Naive thymus-derived CD4-positive, alpha-beta T cell (primary cell): ENCODE data around the gene THAP12. TPM values are rescaled to one million over a fixed set of nuclear protein-coding genes. Genes with fewer than 3 reads are reported as not detected.
"Not testable (repeated sequence)": the region's sequence is repeated elsewhere in the genome, so short reads cannot be mapped to it uniquely, and the experiment has no call there.

Experiments
- ATAC-seq: fragments of 150-1000 bp; cut with Tn5 transposase; 2 replicates; pipeline ENCODE4 v1.10.0; 2021; ENCODE audit warnings: mild to moderate bottlenecking, moderate library complexity
- CTCF ChIA-PET: fragments of 350-600 bp; sonication (Branson Sonifier 250); formaldehyde crosslinking; loops from one replicate; lab custom pipeline; 2021; ENCODE audit warnings: antibody characterized with exemption; lab: Charles Lee
- POLR2A ChIA-PET: fragments of 350-600 bp; sonication (Branson Sonifier 250); formaldehyde crosslinking; loops from one replicate; lab custom pipeline; 2021; ENCODE audit warnings: antibody characterized with exemption, inconsistent platforms; lab: Charles Lee
- DNase-seq, 9 donors: peaks; one replicate each; pipeline versions ENCODE4 v3.0.0 to v3.0.0-alpha.2; 2020 to 2022; ENCODE audit warnings: mixed read lengths in 1 of 9
- H3K27ac ChIP-seq: one replicate; pipeline ENCODE4 v1.7.0; 2013; ENCODE audit warnings: mild to moderate bottlenecking, low read depth, low read length, moderate library complexity
- H3K27me3 ChIP-seq, 2 donors: one replicate each; pipeline ENCODE4 v1.7.0; 2013; ENCODE audit warnings: low read length in 2 of 2, mild to moderate bottlenecking in 2 of 2, moderate library complexity in 2 of 2; ENCODE audit not compliant: control insufficient read depth in 2 of 2, insufficient read depth in 2 of 2
- H3K36me3 ChIP-seq, 3 experiments: 1 replicate in 2 of 3; 2 replicates in 1 of 3; pipeline ENCODE4 v1.7.0; 2013; ENCODE audit warnings: low read length in 3 of 3, mild to moderate bottlenecking in 3 of 3, moderate library complexity in 1 of 3; ENCODE audit not compliant: insufficient read depth in 3 of 3, control insufficient read depth in 2 of 3
- H3K4me1 ChIP-seq, 2 donors: one replicate each; pipeline ENCODE4 v1.7.0; 2013; ENCODE audit warnings: low read length in 2 of 2, mild to moderate bottlenecking in 2 of 2, moderate library complexity in 1 of 2; ENCODE audit not compliant: control insufficient read depth in 2 of 2, insufficient read depth in 2 of 2
- H3K4me3 ChIP-seq: 2 replicates; pipeline ENCODE4 v1.7.0; 2013; ENCODE audit warnings: mild to moderate bottlenecking, low read length
- H3K9me3 ChIP-seq, 3 experiments: 1 replicate in 2 of 3; 2 replicates in 1 of 3; pipeline ENCODE4 v1.7.0; 2013; ENCODE audit warnings: low read length in 3 of 3; ENCODE audit not compliant: control insufficient read depth in 2 of 3
- H3K27ac Mint-ChIP-seq, 9 donors: one replicate each; pipeline ENCODE4 v1.8.0; 2020 to 2022; ENCODE audit warnings: mixed read lengths in 9 of 9, mild to moderate bottlenecking in 8 of 9, moderate library complexity in 5 of 9, inconsistent platforms in 2 of 9
- H3K27me3 Mint-ChIP-seq, 5 donors: one replicate each; pipeline ENCODE4 v1.8.0; 2021 to 2022; ENCODE audit warnings: mixed read lengths in 5 of 5, mild to moderate bottlenecking in 1 of 5
- H3K36me3 Mint-ChIP-seq, 5 donors: one replicate each; pipeline ENCODE4 v1.8.0; 2020 to 2022; ENCODE audit warnings: mixed read lengths in 5 of 5, mild to moderate bottlenecking in 3 of 5, inconsistent platforms in 1 of 5
- H3K4me1 Mint-ChIP-seq, 7 donors: one replicate each; pipeline ENCODE4 v1.8.0; 2020 to 2022; ENCODE audit warnings: mixed read lengths in 7 of 7, mild to moderate bottlenecking in 3 of 7, inconsistent platforms in 1 of 7
- H3K4me3 Mint-ChIP-seq, 10 donors: one replicate each; pipeline ENCODE4 v1.8.0; 2020 to 2022; ENCODE audit warnings: mild to moderate bottlenecking in 10 of 10, mixed read lengths in 10 of 10, moderate library complexity in 6 of 10, inconsistent platforms in 2 of 10
- H3K9me3 Mint-ChIP-seq, 11 donors: one replicate each; pipeline ENCODE4 v1.8.0; 2020 to 2022; ENCODE audit warnings: mixed read lengths in 11 of 11, mild to moderate bottlenecking in 4 of 11, inconsistent platforms in 1 of 11, moderate library complexity in 1 of 11
- intact Hi-C, 2 donors: fragments of 100-400 bp; cut with micrococcal nuclease; formaldehyde crosslinking; loops; one replicate each; pipeline ENCODE4 v1.15.1; 2023
- polyA plus RNA-seq, 2 donors: library from polyadenylated mRNA; unstranded; fragments of 300-500 nt; fragmentation: Illumina TruSeq; gene quantifications; one replicate each; pipeline ENCODE4 v1.2.3, GENCODE V29; 2021
- total RNA-seq, 6 experiments: library from RNA in 5 of 6; stranded (reverse) in 5 of 6; gene quantifications; 1 replicate in 5 of 6; 2 replicates in 1 of 6; pipeline ENCODE4 v1.2.3 and lab custom pipeline; 2021 to 2026

The THAP12 gene
- total and polyA plus RNA-seq, 7 experiments from 2014 or later = 40.3 to 57.9 (median 51.7) TPM

- H3K36me3 Mint-ChIP-seq = peaks cover 0 to 5% (median 0%) of the 10 kb centered on the region in 5 donors
- H3K4me3 Mint-ChIP-seq = no peak overlapping the region
- no peaks in the 10 kb centered on the region for H3K4me1 ChIP-seq
- no peaks in the 10 kb centered on the region for H3K27me3 ChIP-seq
- H3K9me3 Mint-ChIP-seq = peaks cover 0 to 2% (median 0%) of the 10 kb centered on the region in 11 donors
- CTCF ChIA-PET = no interaction called here
- H3K36me3 ChIP-seq = no peaks in the 10 kb centered on the region
- H3K27me3 Mint-ChIP-seq = peaks cover 31 to 55% (median 40%) of the 10 kb centered on the region in 5 donors
- intact Hi-C loops = no loop called here
- no peak for ATAC-seq
- H3K9me3 ChIP-seq = no peaks in the 10 kb centered on the region
- no peak overlapping the region for H3K27ac Mint-ChIP-seq
- peaks cover 0 to 22% (median 0%) of the 10 kb centered on the region in 7 donors for H3K4me1 Mint-ChIP-seq
- H3K4me3 ChIP-seq = no peak overlapping the region
- DNase-seq = no peak
- H3K27ac ChIP-seq = no peak overlapping the region
- POLR2A ChIA-PET = no interaction called here
These were observed 55.7 kb downstream of the THAP12 start for GRCh38 chr11:76325185-76325584.

DNA sequence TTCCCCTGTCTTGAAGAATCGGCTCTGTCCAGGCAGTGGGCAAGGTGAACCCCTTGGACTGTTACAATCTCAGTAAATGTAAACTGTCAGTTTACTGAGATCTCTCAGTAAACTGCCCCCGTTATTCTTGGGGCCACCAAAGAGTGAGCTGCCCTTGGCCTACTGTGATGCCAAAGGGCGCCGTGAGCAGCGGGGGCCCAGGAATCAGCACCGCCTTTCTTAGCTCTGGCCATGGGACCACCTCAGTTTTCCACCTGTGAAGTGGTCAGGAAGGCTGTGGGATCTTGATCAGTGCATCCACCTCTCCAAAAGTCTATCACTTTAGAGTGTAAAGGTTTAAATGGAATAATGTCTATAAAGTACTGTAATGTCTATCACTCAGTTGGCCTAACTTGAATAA is 57.1 kb downstream of the THAP12 start:
- Mint-ChIP-seq H3K36me3 (peaks cover 0 to 5% (median 0%) of the 10 kb centered on the region in 5 donors), H3K27me3 (peaks cover 37 to 64% (median 50%) of the 10 kb centered on the region in 5 donors), H3K27ac (no peak overlapping the region), H3K4me3 (no peak overlapping the region), H3K9me3 (peaks cover 0 to 2% (median 0%) of the 10 kb centered on the region in 11 donors), H3K4me1 (peaks cover 0 to 22% (median 0%) of the 10 kb centered on the region in 7 donors)
- no peak for ATAC-seq
- Histone ChIP-seq H3K9me3 (no peaks in the 10 kb centered on the region), H3K4me3 (no peak overlapping the region), H3K36me3 (no peaks in the 10 kb centered on the region), H3K4me1 (no peaks in the 10 kb centered on the region), H3K27ac (no peak overlapping the region), H3K27me3 (no peaks in the 10 kb centered on the region)
- no peak for DNase-seq
- CTCF ChIA-PET = interaction anchor here (7.2 kb wide), 1 partner anchor 116 kb away, joined by 151 read pairs; the partner anchor contains the start of gene WNT11
- intact Hi-C loops = no loop called here
- POLR2A ChIA-PET = interaction anchor here (2.0 kb wide), 1 partner anchor 116 kb away, joined by 4 read pairs; no protein-coding TSS in a partner anchor

GRCh38 chr11:76323375-76323774 is 57.6 kb downstream of the THAP12 start:
- ChIA-PET POLR2A (interaction anchor here (2.0 kb wide), 1 partner anchor 116 kb away, joined by 4 read pairs; no protein-coding TSS in a partner anchor), CTCF (interaction anchor here (7.2 kb wide), 1 partner anchor 116 kb away, joined by 151 read pairs; the partner anchor contains the start of gene WNT11)
- H3K4me1 ChIP-seq, DNase-seq, intact Hi-C loops, H3K27ac ChIP-seq, H3K36me3 Mint-ChIP-seq, H3K27me3 ChIP-seq, H3K36me3 ChIP-seq, H3K4me3 ChIP-seq, H3K9me3 ChIP-seq, ATAC-seq, H3K4me3 Mint-ChIP-seq, H3K27ac Mint-ChIP-seq, H3K9me3 Mint-ChIP-seq: not testable (repeated sequence)
- H3K27me3 Mint-ChIP-seq = peaks cover 37 to 65% (median 51%) of the 10 kb centered on the region in 5 donors
- H3K4me1 Mint-ChIP-seq = peaks cover 0 to 22% (median 0%) of the 10 kb centered on the region in 7 donors

GRCh38 chr11:76322942-76323341 is 58.0 kb downstream of the THAP12 start:
- peaks cover 0 to 22% (median 0%) of the 10 kb centered on the region in 7 donors for H3K4me1 Mint-ChIP-seq
- H3K27me3 ChIP-seq = no peaks in the 10 kb centered on the region
- no peak overlapping the region for H3K4me3 Mint-ChIP-seq
- ATAC-seq = no peak
- H3K4me1 ChIP-seq = no peaks in the 10 kb centered on the region
- DNase-seq = no peak
- peaks cover 37 to 66% (median 51%) of the 10 kb centered on the region in 5 donors for H3K27me3 Mint-ChIP-seq
- CTCF ChIA-PET = interaction anchor here (7.2 kb wide), 1 partner anchor 115 kb away, joined by 151 read pairs; the partner anchor contains the start of gene WNT11
- peaks cover 0 to 5% (median 0%) of the 10 kb centered on the region in 5 donors for H3K36me3 Mint-ChIP-seq
- H3K9me3 Mint-ChIP-seq = no peaks in the 10 kb centered on the region
- H3K27ac Mint-ChIP-seq = no peak overlapping the region
- H3K36me3 ChIP-seq = no peaks in the 10 kb centered on the region
- H3K9me3 ChIP-seq = no peaks in the 10 kb centered on the region
- no peak overlapping the region for H3K4me3 ChIP-seq
- H3K27ac ChIP-seq = no peak overlapping the region
- intact Hi-C loops = no loop called here
- POLR2A ChIA-PET = interaction anchor here (2.0 kb wide), 1 partner anchor 115 kb away, joined by 4 read pairs; no protein-coding TSS in a partner anchor

DNA sequence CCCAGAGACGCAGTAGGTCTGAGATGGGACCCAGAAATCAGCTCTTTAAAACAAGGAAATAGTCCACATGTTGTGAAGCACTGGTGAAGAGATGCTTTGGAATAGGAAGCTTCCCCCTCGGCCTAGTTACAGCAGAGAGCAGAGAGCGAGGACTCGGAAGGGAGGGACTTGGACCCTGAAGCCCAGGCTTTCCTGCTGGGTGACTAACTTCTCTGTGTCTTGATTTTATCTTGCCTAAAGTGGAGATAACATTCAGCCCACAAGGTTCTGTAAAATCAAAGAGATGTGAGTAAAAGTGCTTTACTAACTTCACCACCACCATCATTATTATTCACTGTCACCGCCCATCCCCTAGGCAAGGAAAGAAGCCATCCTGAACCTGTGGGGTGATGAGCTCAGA is 58.4 kb downstream of the THAP12 start:
- H3K36me3 Mint-ChIP-seq = peaks cover 0 to 5% (median 0%) of the 10 kb centered on the region in 5 donors
- no peaks in the 10 kb centered on the region for H3K9me3 Mint-ChIP-seq
- ChIA-PET POLR2A (interaction anchor here (2.0 kb wide), 1 partner anchor 115 kb away, joined by 4 read pairs; no protein-coding TSS in a partner anchor), CTCF (interaction anchor here (7.2 kb wide), 1 partner anchor 115 kb away, joined by 151 read pairs; the partner anchor contains the start of gene WNT11)
- DNase-seq = no peak
- no peak overlapping the region for H3K4me3 Mint-ChIP-seq
- Histone ChIP-seq H3K27me3 (no peaks in the 10 kb centered on the region), H3K36me3 (no peaks in the 10 kb centered on the region), H3K4me3 (no peak overlapping the region), H3K27ac (no peak overlapping the region), H3K9me3 (no peaks in the 10 kb centered on the region), H3K4me1 (no peaks in the 10 kb centered on the region)
- peaks cover 37 to 69% (median 51%) of the 10 kb centered on the region in 5 donors for H3K27me3 Mint-ChIP-seq
- H3K4me1 Mint-ChIP-seq = peaks cover 0 to 22% (median 0%) of the 10 kb centered on the region in 7 donors
- H3K27ac Mint-ChIP-seq = no peak overlapping the region
- ATAC-seq = no peak
- intact Hi-C loops = no loop called here

DNA sequence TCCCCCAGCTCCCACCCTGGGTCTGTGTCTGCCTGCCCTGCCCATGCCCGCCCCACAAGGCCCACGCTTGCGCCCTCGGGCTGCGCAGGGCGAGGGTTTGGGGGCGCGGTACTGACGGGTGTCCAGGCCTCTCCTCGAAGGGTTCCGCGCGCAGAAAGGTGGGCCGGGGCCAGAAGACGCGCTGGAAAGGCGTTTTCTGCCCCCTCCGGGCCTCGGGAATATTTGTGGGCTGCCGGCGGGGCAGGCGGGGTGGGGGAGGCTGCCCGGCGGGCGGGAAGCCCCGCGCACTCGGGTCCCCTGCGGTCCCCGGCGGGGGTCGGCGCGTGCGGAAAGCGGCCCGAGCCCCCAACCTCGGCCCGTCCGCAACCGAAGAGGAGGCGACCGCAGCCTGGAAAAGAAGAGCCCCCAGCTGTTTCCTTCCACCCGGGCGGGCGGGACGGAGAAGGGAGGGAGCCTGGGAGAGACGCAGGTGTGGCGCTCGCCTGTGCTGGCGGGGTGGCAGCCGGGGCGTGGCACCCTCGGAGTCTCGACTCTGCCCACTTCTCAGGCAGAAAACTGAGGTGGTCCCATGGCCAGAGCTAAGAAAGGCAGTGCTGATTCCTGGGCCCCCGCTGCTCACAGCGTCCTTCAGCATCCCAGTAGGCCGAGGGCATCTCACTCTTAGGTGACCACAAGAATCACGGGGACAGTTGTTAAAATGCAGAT is 59.0 kb downstream of the THAP12 start:
- peaks cover 37 to 68% (median 51%) of the 10 kb centered on the region in 5 donors for H3K27me3 Mint-ChIP-seq
- no peak overlapping the region for H3K27ac Mint-ChIP-seq
- intact Hi-C loops = no loop called here
- peaks cover 0 to 5% (median 0%) of the 10 kb centered on the region in 5 donors for H3K36me3 Mint-ChIP-seq
- no peak for ATAC-seq
- Histone ChIP-seq H3K4me1 (no peaks in the 10 kb centered on the region), H3K9me3 (no peaks in the 10 kb centered on the region), H3K36me3 (no peaks in the 10 kb centered on the region), H3K27me3 (no peaks in the 10 kb centered on the region), H3K4me3 (no peak overlapping the region), H3K27ac (no peak overlapping the region)
- DNase-seq = no peak
- H3K4me3 Mint-ChIP-seq = no peak overlapping the region
- no peaks in the 10 kb centered on the region for H3K9me3 Mint-ChIP-seq
- peaks cover 0 to 18% (median 0%) of the 10 kb centered on the region in 7 donors for H3K4me1 Mint-ChIP-seq
- ChIA-PET CTCF (interaction anchor here (7.2 kb wide), 1 partner anchor 114 kb away, joined by 151 read pairs; the partner anchor contains the start of gene WNT11), POLR2A (interaction anchor here (2.0 kb wide), 1 partner anchor 114 kb away, joined by 4 read pairs; no protein-coding TSS in a partner anchor)
